Measurements from ENCODE around the gene FOXM1.

Gene FOXM1

GRCh38 chr12:2825132-2825531 lies 51.8 kb downstream of the FOXM1 start:
- H3K36me3 ChIP-seq (ENCODE audit: insufficient read depth, low read length) = peaks cover 7% of the 10 kb centered on the region; the same call in 1 of the 2 replicates
- H3K27me3 ChIP-seq (ENCODE audit: insufficient read depth, low read length) = no peaks in the 10 kb centered on the region
- H3K4me1 ChIP-seq (ENCODE audit: control insufficient read depth, insufficient read depth, low read length, unreplicated experiment) = no peaks in the 10 kb centered on the region
- no peak overlapping the region for H3K4me3 ChIP-seq (ENCODE audit: low read depth, low read length)
- H2AFZ ChIP-seq (ENCODE audit: low read length, unreplicated experiment) = no peak overlapping the region
- no peaks in the 10 kb centered on the region for H3K79me2 ChIP-seq (ENCODE audit: control insufficient read depth, insufficient read depth, low read length, unreplicated experiment)
- no peak overlapping the region for H3K27ac ChIP-seq (ENCODE audit: low read depth, low read length)

GRCh38 chr12:2824541-2824940 lies 52.4 kb downstream of the FOXM1 start:
- Histone ChIP-seq H3K4me1 (ENCODE audit: control insufficient read depth, insufficient read depth, low read length, unreplicated experiment) (no peaks in the 10 kb centered on the region), H3K36me3 (ENCODE audit: insufficient read depth, low read length) (peaks cover 7% of the 10 kb centered on the region; the same call in 1 of the 2 replicates), H3K79me2 (ENCODE audit: control insufficient read depth, insufficient read depth, low read length, unreplicated experiment) (no peaks in the 10 kb centered on the region), H2AFZ (ENCODE audit: low read length, unreplicated experiment) (no peak overlapping the region), H3K4me3 (ENCODE audit: low read depth, low read length) (no peak overlapping the region), H3K27ac (ENCODE audit: low read depth, low read length) (no peak overlapping the region), H3K27me3 (ENCODE audit: insufficient read depth, low read length) (no peaks in the 10 kb centered on the region)

GRCh38 chr12:2823483-2823882 lies 53.5 kb downstream of the FOXM1 start:
- H3K36me3 ChIP-seq (ENCODE audit: insufficient read depth, low read length) = 0 out of 2 replicates have a peak, but pooled peaks cover 5% of the 10 kb centered on the region
- H3K79me2 ChIP-seq (ENCODE audit: control insufficient read depth, insufficient read depth, low read length, unreplicated experiment) = no peaks in the 10 kb centered on the region
- no peak overlapping the region for H3K4me3 ChIP-seq (ENCODE audit: low read depth, low read length)
- no peak overlapping the region for H3K27ac ChIP-seq (ENCODE audit: low read depth, low read length)
- no peaks in the 10 kb centered on the region for H3K27me3 ChIP-seq (ENCODE audit: insufficient read depth, low read length)
- H2AFZ ChIP-seq (ENCODE audit: low read length, unreplicated experiment) = no peak overlapping the region
- H3K4me1 ChIP-seq (ENCODE audit: control insufficient read depth, insufficient read depth, low read length, unreplicated experiment) = no peaks in the 10 kb centered on the region

GRCh38 chr12:2820432-2820831 lies 56.5 kb downstream of the FOXM1 start:
- no peaks in the 10 kb centered on the region for H3K4me1 ChIP-seq (ENCODE audit: control insufficient read depth, insufficient read depth, low read length, unreplicated experiment)
- no peak overlapping the region for H2AFZ ChIP-seq (ENCODE audit: low read length, unreplicated experiment)
- peaks cover 4% of the 10 kb centered on the region for H3K79me2 ChIP-seq (ENCODE audit: control insufficient read depth, insufficient read depth, low read length, unreplicated experiment)
- H3K27me3 ChIP-seq (ENCODE audit: insufficient read depth, low read length) = no peaks in the 10 kb centered on the region
- H3K27ac ChIP-seq (ENCODE audit: low read depth, low read length) = no peak overlapping the region
- no peak overlapping the region for H3K4me3 ChIP-seq (ENCODE audit: low read depth, low read length)
- peaks cover 7% of the 10 kb centered on the region; the same call in 1 of the 2 replicates for H3K36me3 ChIP-seq (ENCODE audit: insufficient read depth, low read length)

- peaks cover 7% of the 10 kb centered on the region; the same call in 1 of the 2 replicates for H3K36me3 ChIP-seq (ENCODE audit: insufficient read depth, low read length)
Measured at GRCh38 chr12:2819810-2820209, 57.2 kb downstream of the FOXM1 start.

GRCh38 chr12:2813214-2814185 lies 63.5 kb downstream of the FOXM1 start:
- peak overlapping the region; percentile 77 for H2AFZ ChIP-seq (ENCODE audit: low read length, unreplicated experiment)
- H3K27me3 ChIP-seq (ENCODE audit: insufficient read depth, low read length) = no peaks in the 10 kb centered on the region
- peaks cover 2% of the 10 kb centered on the region; the same call in 1 of the 2 replicates for H3K36me3 ChIP-seq (ENCODE audit: insufficient read depth, low read length)
- peak overlapping the region; percentile 78 for H3K27ac ChIP-seq (ENCODE audit: low read depth, low read length)
- H3K79me2 ChIP-seq (ENCODE audit: control insufficient read depth, insufficient read depth, low read length, unreplicated experiment) = peaks cover 25% of the 10 kb centered on the region
- H3K4me1 ChIP-seq (ENCODE audit: control insufficient read depth, insufficient read depth, low read length, unreplicated experiment) = peaks cover 6% of the 10 kb centered on the region
- peak overlapping the region; percentile 87 for H3K4me3 ChIP-seq (ENCODE audit: low read depth, low read length)

More at GRCh38 chr12:2819810-2820209, 57.2 kb downstream of the FOXM1 start:
- Histone ChIP-seq H3K27me3 (ENCODE audit: insufficient read depth, low read length) (no peaks in the 10 kb centered on the region), H3K4me1 (ENCODE audit: control insufficient read depth, insufficient read depth, low read length, unreplicated experiment) (no peaks in the 10 kb centered on the region), H3K79me2 (ENCODE audit: control insufficient read depth, insufficient read depth, low read length, unreplicated experiment) (peaks cover 9% of the 10 kb centered on the region), H2AFZ (ENCODE audit: low read length, unreplicated experiment) (no peak overlapping the region), H3K4me3 (ENCODE audit: low read depth, low read length) (no peak overlapping the region), H3K27ac (ENCODE audit: low read depth, low read length) (no peak overlapping the region)

GRCh38 chr12:2812290-2813213 lies 64.4 kb downstream of the FOXM1 start, which contains the start of gene ITFG2:
ITFG2 (plus strand) TSS chr12:2812668; CDS start chr12:2812761, 93 bp downstream.
- peaks cover 6% of the 10 kb centered on the region for H3K4me1 ChIP-seq (ENCODE audit: control insufficient read depth, insufficient read depth, low read length, unreplicated experiment)
- H2AFZ ChIP-seq (ENCODE audit: low read length, unreplicated experiment) = peak within 1 kb of the TSS; percentile 77
- H3K4me3 ChIP-seq (ENCODE audit: low read depth, low read length) = peak within 1 kb of the TSS; percentile 87
- peaks cover 25% of the 10 kb centered on the region for H3K79me2 ChIP-seq (ENCODE audit: control insufficient read depth, insufficient read depth, low read length, unreplicated experiment)
- H3K27ac ChIP-seq (ENCODE audit: low read depth, low read length) = peak within 1 kb of the TSS; percentile 78
- H3K27me3 ChIP-seq (ENCODE audit: insufficient read depth, low read length) = no peaks in the 10 kb centered on the region
- no peaks in the 10 kb centered on the region; the same call in 1 of the 2 replicates for H3K36me3 ChIP-seq (ENCODE audit: insufficient read depth, low read length)

GRCh38 chr12:2811801-2812200 lies 65.2 kb downstream of the FOXM1 start:
- H3K27me3 ChIP-seq (ENCODE audit: insufficient read depth, low read length) = no peaks in the 10 kb centered on the region
- H3K4me1 ChIP-seq (ENCODE audit: control insufficient read depth, insufficient read depth, low read length, unreplicated experiment) = peaks cover 6% of the 10 kb centered on the region
- no peaks in the 10 kb centered on the region for H3K36me3 ChIP-seq (ENCODE audit: insufficient read depth, low read length)
- H3K4me3 ChIP-seq (ENCODE audit: low read depth, low read length) = peak overlapping the region; percentile 87
- 0 out of 2 replicates have a peak overlapping the region, but pooled peaks have one; percentile 11 for H3K27ac ChIP-seq (ENCODE audit: low read depth, low read length)
- no peak overlapping the region for H2AFZ ChIP-seq (ENCODE audit: low read length, unreplicated experiment)
- peaks cover 25% of the 10 kb centered on the region for H3K79me2 ChIP-seq (ENCODE audit: control insufficient read depth, insufficient read depth, low read length, unreplicated experiment)

Measured in ACC112 (cell line).